Measurements from ENCODE around the gene ACSM5. TPM values are rescaled to one million over a fixed set of nuclear protein-coding genes. Genes with fewer than 3 reads are reported as not detected.
A peak's percentile ranks its signal among the peaks of the same experiment; 100 is the strongest.

ACSM5 gene
- total and polyA plus RNA-seq, 2 of the 4 experiments (the other 2 are of a cell fraction): not detected

DNA sequence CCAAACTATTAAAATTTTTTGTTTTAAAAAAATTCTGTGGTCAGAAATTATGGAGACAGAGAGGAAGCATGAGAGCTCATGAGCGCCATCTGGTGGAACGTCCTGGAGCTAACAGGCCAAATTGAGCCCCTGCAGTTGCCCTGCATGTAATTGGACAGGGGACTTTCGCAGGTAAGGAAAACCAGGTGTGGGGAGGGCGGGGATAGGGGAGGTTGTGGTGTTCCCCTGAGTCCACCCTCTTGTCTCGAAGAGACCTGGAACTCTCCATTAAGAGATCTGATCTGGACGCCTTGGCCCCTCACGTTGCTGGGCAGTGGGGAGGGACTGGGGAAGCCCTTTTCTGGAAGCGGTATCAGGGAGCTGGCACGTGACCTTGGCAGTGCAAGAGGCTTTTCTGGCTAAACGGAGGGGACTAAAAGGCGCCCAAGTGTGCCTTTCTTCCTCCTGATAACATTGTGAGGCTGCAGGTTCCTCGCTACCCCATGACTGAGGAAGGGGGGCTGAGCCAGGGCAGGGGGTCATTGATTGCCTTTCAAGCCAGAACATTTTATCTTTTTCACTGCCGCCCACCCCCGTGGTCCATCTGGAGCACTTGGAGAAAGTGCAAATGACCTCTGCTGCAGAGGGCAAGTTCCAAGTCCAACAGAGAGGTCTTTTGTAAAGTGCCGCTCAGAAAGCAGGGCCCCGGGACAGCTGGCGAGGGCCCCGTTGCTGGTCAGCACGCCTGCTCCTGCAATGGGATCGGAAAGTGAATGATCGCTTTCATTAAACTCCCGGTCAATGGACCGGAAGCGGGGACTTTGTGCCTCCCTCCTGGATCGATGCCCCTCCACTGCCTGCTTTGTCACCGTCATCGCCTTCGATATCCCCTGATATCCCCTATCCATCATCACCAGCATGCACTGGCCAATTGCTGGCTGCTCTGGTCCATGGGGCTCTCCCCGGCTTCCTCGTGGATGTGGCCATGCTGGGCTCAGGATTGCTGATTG, 23.2 kb upstream of the ACSM5 start:
- Histone ChIP-seq H3K9ac (ENCODE audit: low read depth, low read length) (no peak overlapping the region), H4K5ac (ENCODE audit: low read depth, low read length) (no peak overlapping the region), H3K4me3 (ENCODE audit: insufficient read depth, low read depth, low read length) (no peak overlapping the region), H4K20me1 (ENCODE audit: insufficient read depth, low read length) (no peaks in the 10 kb centered on the region), H2AFZ (replicated peaks; ENCODE audit: low read length, poor library complexity) (no peak overlapping the region), H3K56ac (ENCODE audit: extremely low read depth, insufficient read depth, low read length) (no peak overlapping the region), H3K4ac (ENCODE audit: low read depth, low read length) (no peak overlapping the region), H3K27ac (ENCODE audit: insufficient read depth, low read length) (no peak overlapping the region), H4K8ac (ENCODE audit: low read depth in 2 of 2, low read length in 2 of 2) (no peak overlapping the region), H3K14ac (replicated peaks; ENCODE audit: low read depth, low read length) (no peak overlapping the region), H3K18ac (ENCODE audit: low read depth, low read length) (no peak overlapping the region), H3K27me3 (ENCODE audit: control insufficient read depth, insufficient read depth, low read length) (no peaks in the 10 kb centered on the region), H3K9me1 (ENCODE audit: insufficient read depth, low read length) (no peaks in the 10 kb centered on the region), H3K4me1 (ENCODE audit: control insufficient read depth, insufficient read depth, low read length) (no peaks in the 10 kb centered on the region), H3K79me1 (ENCODE audit: low read depth in 1 of 2, low read length in 2 of 2) (no peaks in the 10 kb centered on the region), H2AK9ac (replicated peaks; ENCODE audit: low read depth, low read length, poor library complexity) (no peak overlapping the region), H3K9me3 (ENCODE audit: control insufficient read depth, insufficient read depth, low read length) (no peaks in the 10 kb centered on the region; the same call in 1 of the 2 replicates), H3K23ac (ENCODE audit: low read depth, low read length) (no peak overlapping the region), H2BK15ac (ENCODE audit: low read depth, low read length) (no peak overlapping the region), H4K91ac (ENCODE audit: insufficient read depth, low read depth, low read length) (no peak overlapping the region), H3K4me2 (ENCODE audit: low read depth, low read length) (no peak overlapping the region), H2BK120ac (ENCODE audit: low read depth, low read length) (no peak overlapping the region), H2BK20ac (ENCODE audit: low read depth, low read length) (no peak overlapping the region), H2AK5ac (ENCODE audit: low read depth, low read length) (no peak overlapping the region), H3K36me3 (ENCODE audit: control insufficient read depth, insufficient read depth, low read length) (no peaks in the 10 kb centered on the region), H2BK5ac (ENCODE audit: low read depth, low read length, poor library complexity, severe bottlenecking) (no peak overlapping the region)
- 19% methylated on average over 9 of the region's 30 CpGs; no CpG with 5 or more reads in 1 of the 2 experiments for WGBS, 2 experiments (ENCODE audit: extremely low coverage in 2 of 2, insufficient read length in 1 of 2)
- DNase-seq (peak; percentile 36), ATAC-seq (ENCODE audit: low read depth) (peak; percentile 81; the same call in 1 of the 2 replicates)
- ChIA-PET CTCF (interaction anchor here (0.5 to 6.1 kb wide), 7 partner anchors 9 to 794 kb away, joined by 3 to 76 read pairs (median 4); no protein-coding TSS in a partner anchor), POLR2A (ENCODE audit: unreplicated experiment) (no interaction called here)
- in situ Hi-C loops (cut with MboI; ENCODE audit: low sequenced_read_pairs): loop anchor here (25.0 kb wide), 1 partner anchor 774 kb away; no protein-coding TSS in a partner anchor
- no TSS peak for BruUV-seq (replicated peaks)
- dilution Hi-C loops (cut with HindIII; ENCODE audit: low sequenced_read_pairs, unreplicated experiment): no loop called here
- intact Hi-C loops (cut with micrococcal nuclease): loop anchor here (1.0 to 10.0 kb wide), 4 partner anchors 479 to 829 kb away; partner anchors contain the start of gene VPS35L
- no peak for TF ChIP-seq MAZ (IDR thresholded peaks at IDR 0.05; ENCODE audit: borderline replicate concordance, low read depth, low read length)
- TF ChIP-seq, protein P1, sequence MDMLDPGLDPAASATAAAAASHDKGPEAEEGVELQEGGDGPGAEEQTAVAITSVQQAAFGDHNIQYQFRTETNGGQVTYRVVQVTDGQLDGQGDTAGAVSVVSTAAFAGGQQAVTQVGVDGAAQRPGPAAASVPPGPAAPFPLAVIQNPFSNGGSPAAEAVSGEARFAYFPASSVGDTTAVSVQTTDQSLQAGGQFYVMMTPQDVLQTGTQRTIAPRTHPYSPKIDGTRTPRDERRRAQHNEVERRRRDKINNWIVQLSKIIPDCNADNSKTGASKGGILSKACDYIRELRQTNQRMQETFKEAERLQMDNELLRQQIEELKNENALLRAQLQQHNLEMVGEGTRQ (IDR thresholded peaks at IDR 0.05; ENCODE audit: low read depth, low read length): no peak
- no peak for TF ChIP-seq MXI1 (IDR thresholded peaks at IDR 0.05; ENCODE audit: borderline replicate concordance, low read depth, low read length)
- no peak for TF ChIP-seq RCOR1 (IDR thresholded peaks at IDR 0.05; ENCODE audit: insufficient replicate concordance, low read length)
- no peak for TF ChIP-seq MAFK (IDR thresholded peaks at IDR 0.05; ENCODE audit: low read depth, low read length)
- TF ChIP-seq RFX5 (IDR thresholded peaks at IDR 0.05; ENCODE audit: low read depth, low read length): no peak
- TF ChIP-seq RAD21 (IDR thresholded peaks at IDR 0.05; ENCODE audit: low read length): peak; percentile 46
- TF ChIP-seq POLR2A (IDR thresholded peaks at IDR 0.05; ENCODE audit: low read depth, low read length): no peak
- no peak for TF ChIP-seq CEBPB (IDR thresholded peaks at IDR 0.05; ENCODE audit: low read depth, low read length)
- TF ChIP-seq, protein P2, sequence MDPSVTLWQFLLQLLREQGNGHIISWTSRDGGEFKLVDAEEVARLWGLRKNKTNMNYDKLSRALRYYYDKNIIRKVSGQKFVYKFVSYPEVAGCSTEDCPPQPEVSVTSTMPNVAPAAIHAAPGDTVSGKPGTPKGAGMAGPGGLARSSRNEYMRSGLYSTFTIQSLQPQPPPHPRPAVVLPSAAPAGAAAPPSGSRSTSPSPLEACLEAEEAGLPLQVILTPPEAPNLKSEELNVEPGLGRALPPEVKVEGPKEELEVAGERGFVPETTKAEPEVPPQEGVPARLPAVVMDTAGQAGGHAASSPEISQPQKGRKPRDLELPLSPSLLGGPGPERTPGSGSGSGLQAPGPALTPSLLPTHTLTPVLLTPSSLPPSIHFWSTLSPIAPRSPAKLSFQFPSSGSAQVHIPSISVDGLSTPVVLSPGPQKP (IDR thresholded peaks at IDR 0.05; ENCODE audit: borderline replicate concordance, low read depth, low read length): no peak
- TF ChIP-seq NFE2L2 (IDR thresholded peaks at IDR 0.05; ENCODE audit: low read depth, low read length): no peak
- TF ChIP-seq SMC3 (IDR thresholded peaks at IDR 0.05; ENCODE audit: low read depth, low read length): peak; percentile 56
- no peak for TF ChIP-seq CHD1 (IDR thresholded peaks at IDR 0.05; ENCODE audit: low read depth, low read length)
- TF ChIP-seq BHLHE40 (IDR thresholded peaks at IDR 0.05; ENCODE audit: low read depth, low read length): no peak
